OCI-LY7 (cell line): Measurements from ENCODE around the gene COMMD1. TPM values are rescaled to one million over a fixed set of nuclear protein-coding genes. Genes with fewer than 3 reads are reported as not detected.
A peak's percentile ranks its signal among the peaks of the same experiment; 100 is the strongest.

Source experiments
- BruUV-seq: library from RNA; stranded (reverse); fragments of 400-500 nt; replicated peaks from 2 replicates; lab custom pipeline; 2021; lab: Mats Ljungman, UMichigan
- CTCF ChIA-PET: fragments of 300-600 bp; sonication (Branson Sonifier 250); formaldehyde crosslinking; loops from one replicate; lab custom pipeline; 2022; ENCODE audit warnings: antibody characterized with exemption; ENCODE audit not compliant: unreplicated experiment; lab: Charles Lee
- POLR2A ChIA-PET: fragments of 300-600 bp; sonication (Branson Sonifier 250); formaldehyde crosslinking; loops from one replicate; lab custom pipeline; 2022; ENCODE audit warnings: antibody characterized with exemption; lab: Charles Lee
- DNase-seq: peaks from one replicate; pipeline ENCODE4 v3.0.0-alpha.2; 2015; ENCODE audit warnings: low spot score
- H2AFZ ChIP-seq: fragments of 200-600 bp; sonication (generic), shearing (Covaris generic); 2 replicates; pipeline ENCODE4 v1.6.1; 2014; ENCODE audit warnings: mild to moderate bottlenecking, antibody characterized with exemption, low read length, moderate library complexity
- H3K27ac ChIP-seq: fragments of 200-600 bp; sonication (generic); 2 replicates; pipeline ENCODE4 v1.5.1; 2014; ENCODE audit warnings: mixed run types, low read depth, mild to moderate bottlenecking, moderate library complexity, low read length, inconsistent platforms; ENCODE audit not compliant: poor library complexity, severe bottlenecking
- H3K36me3 ChIP-seq: fragments of 200-600 bp; sonication (generic); 2 replicates; pipeline ENCODE4 v1.6.1; 2014; ENCODE audit warnings: mild to moderate bottlenecking, antibody characterized with exemption, low read length, moderate library complexity, mixed read lengths; ENCODE audit not compliant: insufficient read depth
- H3K4me1 ChIP-seq: fragments of 200-600 bp; sonication (generic); 2 replicates; pipeline ENCODE4 v1.5.1; 2014; ENCODE audit warnings: mild to moderate bottlenecking, low read length; ENCODE audit not compliant: insufficient read depth, poor library complexity, severe bottlenecking
- H3K4me2 ChIP-seq: fragments of 200-600 bp; sonication (generic); 2 replicates; pipeline ENCODE4 v1.6.1; 2014; ENCODE audit warnings: mild to moderate bottlenecking, low read length
- H3K4me3 ChIP-seq: fragments of 200-600 bp; sonication (generic); 2 replicates; pipeline ENCODE4 v1.5.1; 2014; ENCODE audit warnings: mild to moderate bottlenecking, low read depth, low read length; ENCODE audit not compliant: poor library complexity, severe bottlenecking
- H3K79me2 ChIP-seq: fragments of 200-600 bp; sonication (generic); 2 replicates; pipeline ENCODE4 v1.6.1; 2016; ENCODE audit warnings: low read depth, mild to moderate bottlenecking, low read length, moderate library complexity, mixed read lengths; ENCODE audit not compliant: insufficient read depth
- H3K9me2 ChIP-seq: fragments of 200-600 bp; sonication (generic); 2 replicates; pipeline ENCODE4 v1.6.1; 2016; ENCODE audit warnings: mild to moderate bottlenecking, low read length, mixed read lengths; ENCODE audit not compliant: insufficient read depth
- H3K9me3 ChIP-seq: fragments of 200-600 bp; sonication (generic); 2 replicates; pipeline ENCODE4 v1.6.1; 2014; ENCODE audit warnings: mild to moderate bottlenecking, mixed run types, low read length, mixed read lengths
- H4K20me1 ChIP-seq: fragments of 200-600 bp; sonication (generic); 2 replicates; pipeline ENCODE4 v1.6.1; 2014; ENCODE audit warnings: mild to moderate bottlenecking, antibody characterized with exemption, low read length, moderate library complexity, mixed read lengths; ENCODE audit not compliant: insufficient read depth
- CTCF ChIP-seq: fragments of 200-600 bp; sonication (generic); conservative IDR thresholded peaks from 2 replicates; pipeline ENCODE4 v1.5.1; 2014; ENCODE audit warnings: mild to moderate bottlenecking, antibody characterized with exemption, low read length, moderate library complexity, mixed read lengths
- EZH2phosphoT487 ChIP-seq: fragments of 200-600 bp; sonication (generic); IDR thresholded peaks from 2 replicates; pipeline ENCODE4 v1.6.1; 2018; ENCODE audit warnings: low read depth, borderline replicate concordance, mild to moderate bottlenecking, mixed run types, antibody characterized with exemption, low read length, moderate library complexity, mixed read lengths
- intact Hi-C: fragments of 100-400 bp; cut with micrococcal nuclease; formaldehyde crosslinking; loops from one replicate; pipeline ENCODE4 v1.10.0; 2022; ENCODE audit not compliant: unreplicated experiment
- total RNA-seq, 2 experiments: library from RNA; depleted of rRNA in 1 of 2; stranded (reverse); fragments of >200 nt in 1 of 2; shearing (Covaris generic) in 1 of 2; gene quantifications; 2 replicates each; pipeline ENCODE4 v1.2.3, GENCODE V29; 2014 to 2022

Gene COMMD1
- total RNA-seq, 2 experiments from 2014 or later, result 22.0 to 22.1 TPM

GRCh38 chr2:62089658-62090057 is 184.2 kb downstream of the COMMD1 start:
- CTCF ChIA-PET, result no interaction called here
- H3K4me2 ChIP-seq, result no peak overlapping the region
- no peaks in the 10 kb centered on the region for H3K79me2 ChIP-seq
- intact Hi-C loops, result no loop called here
- H3K9me2 ChIP-seq, result no peaks in the 10 kb centered on the region
- no peak overlapping the region for H2AFZ ChIP-seq
- no peak overlapping the region for H3K4me3 ChIP-seq
- no peak for TF ChIP-seq CTCF
- TF ChIP-seq EZH2phosphoT487, result no peak
- POLR2A ChIA-PET, result no interaction called here
- no TSS peak for BruUV-seq
- no peaks in the 10 kb centered on the region for H3K9me3 ChIP-seq
- DNase-seq, result no peak
- no peaks in the 10 kb centered on the region for H3K36me3 ChIP-seq
- H3K4me1 ChIP-seq, result peaks cover 5% of the 10 kb centered on the region
- H3K27ac ChIP-seq, result no peak overlapping the region
- no peaks in the 10 kb centered on the region for H4K20me1 ChIP-seq

- no TSS peak for BruUV-seq
- TF ChIP-seq EZH2phosphoT487 (no peak), CTCF (no peak)
- no peaks in the 10 kb centered on the region for H3K4me1 ChIP-seq
- DNase-seq, result no peak
- intact Hi-C loops, result no loop called here
- H3K79me2 ChIP-seq, result no peaks in the 10 kb centered on the region
- H3K9me3 ChIP-seq, result no peaks in the 10 kb centered on the region
- no peak overlapping the region for H3K27ac ChIP-seq
- H3K36me3 ChIP-seq, result no peaks in the 10 kb centered on the region
- POLR2A ChIA-PET, result interaction anchor here (1.4 kb wide), 1 partner anchor 9 kb away, joined by 3 read pairs; no protein-coding TSS in a partner anchor
- no peak overlapping the region for H2AFZ ChIP-seq
- H4K20me1 ChIP-seq, result no peaks in the 10 kb centered on the region
- H3K9me2 ChIP-seq, result no peaks in the 10 kb centered on the region
- no peak overlapping the region for H3K4me2 ChIP-seq
- CTCF ChIA-PET, result no interaction called here
- no peak overlapping the region for H3K4me3 ChIP-seq
Measured at GRCh38 chr2:62091471-62091870, 186.0 kb downstream of the COMMD1 start.

DNA sequence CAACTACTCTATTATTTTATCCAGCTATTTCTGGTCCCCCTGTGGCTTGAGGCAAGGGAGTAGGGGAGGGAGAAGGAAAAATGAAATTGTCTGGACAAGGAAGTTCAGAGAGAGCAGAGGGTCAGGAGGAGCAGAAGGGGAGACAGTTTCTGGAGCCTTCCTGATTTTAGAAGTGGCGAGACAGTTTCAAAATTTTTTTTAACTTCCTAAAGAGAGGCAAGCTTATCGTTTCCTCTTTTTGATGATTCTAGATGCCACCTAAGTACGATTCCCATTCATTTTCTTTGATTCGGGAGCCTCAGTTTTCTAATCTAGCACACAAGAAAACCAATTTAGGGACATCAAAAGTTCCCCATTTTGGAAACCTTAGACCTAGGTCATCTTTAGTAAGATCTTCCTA is 193.6 kb downstream of the COMMD1 start:
- H3K4me2 ChIP-seq, result peak overlapping the region; percentile 66
- TF ChIP-seq CTCF (no peak), EZH2phosphoT487 (no peak)
- BruUV-seq, result no TSS peak
- CTCF ChIA-PET, result no interaction called here
- intact Hi-C loops, result no loop called here
- H3K4me1 ChIP-seq, result peaks cover 30% of the 10 kb centered on the region
- POLR2A ChIA-PET, result interaction anchor here (0.6 to 1.6 kb wide), 5 partner anchors 10 to 169 kb away, joined by 3 to 4 read pairs (median 3); no protein-coding TSS in a partner anchor
- no peaks in the 10 kb centered on the region for H3K9me2 ChIP-seq
- DNase-seq, result peak; percentile 31
- H3K27ac ChIP-seq, result no peak overlapping the region
- H3K9me3 ChIP-seq, result no peaks in the 10 kb centered on the region
- no peaks in the 10 kb centered on the region for H3K79me2 ChIP-seq
- peak overlapping the region; percentile 83 for H2AFZ ChIP-seq
- H4K20me1 ChIP-seq, result no peaks in the 10 kb centered on the region
- H3K36me3 ChIP-seq, result no peaks in the 10 kb centered on the region
- H3K4me3 ChIP-seq, result peak overlapping the region; percentile 34
